Measurements from ENCODE around the gene CDH11. TPM values are rescaled to one million over a fixed set of nuclear protein-coding genes. Genes with fewer than 3 reads are reported as not detected.

Gene CDH11
- total RNA-seq, 1 donor from 2014 or later = 45.2 TPM

DNA sequence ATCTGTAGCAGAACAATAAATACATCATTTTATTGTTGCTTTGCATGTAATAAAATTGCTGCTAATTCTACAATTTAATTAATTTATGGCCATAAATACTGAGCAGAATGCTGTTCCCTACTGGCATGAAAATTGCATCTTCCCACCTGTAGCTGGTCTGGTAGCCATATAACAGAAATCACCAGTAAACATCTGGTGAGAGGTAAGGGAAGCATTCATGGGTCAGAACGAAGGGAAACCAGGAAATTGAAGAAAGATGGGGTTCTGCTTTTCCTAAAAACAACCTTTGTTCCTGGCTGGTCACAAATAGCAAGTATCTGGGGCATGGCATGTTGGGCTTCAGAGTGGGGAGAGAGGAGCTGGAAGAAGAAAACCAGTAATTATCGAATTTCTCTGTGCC, 128.4 kb downstream of the CDH11 start:
- intact Hi-C loops (cut with DNase I) = no loop called here
- Histone ChIP-seq H3K27me3 (no peaks in the 10 kb centered on the region), H3K4me1 (no peaks in the 10 kb centered on the region), H3K9me3 (no peaks in the 10 kb centered on the region), H3K4me3 (no peak overlapping the region), H3K36me3 (peaks cover 0 to 32% of the 10 kb centered on the region in 2 donors), H3K27ac (no peak overlapping the region)
- no peak for DNase-seq (ENCODE audit: extremely low spot score in 2 of 2)
- TF ChIP-seq, protein P1, sequence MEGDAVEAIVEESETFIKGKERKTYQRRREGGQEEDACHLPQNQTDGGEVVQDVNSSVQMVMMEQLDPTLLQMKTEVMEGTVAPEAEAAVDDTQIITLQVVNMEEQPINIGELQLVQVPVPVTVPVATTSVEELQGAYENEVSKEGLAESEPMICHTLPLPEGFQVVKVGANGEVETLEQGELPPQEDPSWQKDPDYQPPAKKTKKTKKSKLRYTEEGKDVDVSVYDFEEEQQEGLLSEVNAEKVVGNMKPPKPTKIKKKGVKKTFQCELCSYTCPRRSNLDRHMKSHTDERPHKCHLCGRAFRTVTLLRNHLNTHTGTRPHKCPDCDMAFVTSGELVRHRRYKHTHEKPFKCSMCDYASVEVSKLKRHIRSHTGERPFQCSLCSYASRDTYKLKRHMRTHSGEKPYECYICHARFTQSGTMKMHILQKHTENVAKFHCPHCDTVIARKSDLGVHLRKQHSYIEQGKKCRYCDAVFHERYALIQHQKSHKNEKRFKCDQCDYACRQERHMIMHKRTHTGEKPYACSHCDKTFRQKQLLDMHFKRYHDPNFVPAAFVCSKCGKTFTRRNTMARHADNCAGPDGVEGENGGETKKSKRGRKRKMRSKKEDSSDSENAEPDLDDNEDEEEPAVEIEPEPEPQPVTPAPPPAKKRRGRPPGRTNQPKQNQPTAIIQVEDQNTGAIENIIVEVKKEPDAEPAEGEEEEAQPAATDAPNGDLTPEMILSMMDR (IDR thresholded peaks at IDR 0.05) = no peak
- TF ChIP-seq POLR2AphosphoS5 (IDR thresholded peaks at IDR 0.05; ENCODE audit: insufficient read depth in 1 of 2, low read depth in 1 of 2) (no peak), POLR2A (IDR thresholded peaks at IDR 0.05) (no peak)

DNA sequence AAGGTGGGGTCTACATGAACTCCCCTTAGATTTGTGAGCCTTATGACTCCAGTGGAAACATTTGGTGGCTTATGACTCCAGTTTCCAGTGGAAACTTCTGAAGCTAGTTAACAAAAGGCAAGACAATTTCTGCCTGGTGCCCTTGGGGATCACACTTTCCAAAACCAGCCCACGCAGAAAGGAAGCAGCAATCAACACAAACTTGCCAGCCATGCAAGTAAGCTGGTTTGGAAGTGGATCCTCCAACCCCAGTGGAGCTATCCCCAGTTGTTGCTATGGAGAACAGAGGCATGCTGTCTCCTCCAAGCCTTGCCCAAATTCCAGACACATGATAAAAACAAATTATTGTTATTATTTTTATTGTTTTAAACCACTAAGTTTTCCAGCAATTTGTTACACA, 130.9 kb downstream of the CDH11 start:
- no peak for DNase-seq (ENCODE audit: extremely low spot score in 2 of 2)
- Histone ChIP-seq H3K27ac (no peak overlapping the region), H3K4me3 (no peak overlapping the region), H3K4me1 (no peaks in the 10 kb centered on the region), H3K9me3 (no peaks in the 10 kb centered on the region), H3K36me3 (peaks cover 0 to 41% of the 10 kb centered on the region in 2 donors), H3K27me3 (no peaks in the 10 kb centered on the region)
- no peak for TF ChIP-seq POLR2A (IDR thresholded peaks at IDR 0.05)
- TF ChIP-seq POLR2AphosphoS5 (IDR thresholded peaks at IDR 0.05; ENCODE audit: insufficient read depth in 1 of 2, low read depth in 1 of 2) = no peak
- TF ChIP-seq, protein P1 (IDR thresholded peaks at IDR 0.05) = no peak
- intact Hi-C loops (cut with DNase I) = no loop called here

DNA sequence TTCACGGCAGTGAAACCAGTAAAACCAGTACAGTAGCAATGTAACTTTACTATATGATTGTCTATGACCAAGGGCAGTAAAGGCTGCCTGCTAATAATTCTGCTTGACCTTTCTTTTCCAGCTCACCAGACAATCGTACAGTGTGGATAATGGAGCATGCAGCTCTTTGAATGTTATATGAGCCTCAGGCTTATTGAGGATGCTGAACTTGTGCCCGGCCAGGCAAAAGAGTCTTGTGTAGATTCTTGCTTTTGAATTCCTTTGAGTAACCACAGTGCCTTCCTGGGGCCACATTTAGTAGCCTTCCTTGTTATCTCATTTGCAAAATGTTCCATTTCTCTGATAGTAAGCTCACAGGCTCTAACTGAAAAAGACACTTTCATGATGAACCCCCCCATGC, 131.8 kb downstream of the CDH11 start:
- Histone ChIP-seq H3K27ac (no peak overlapping the region), H3K27me3 (no peaks in the 10 kb centered on the region), H3K9me3 (no peaks in the 10 kb centered on the region), H3K4me3 (no peak overlapping the region), H3K36me3 (peaks cover 0 to 41% of the 10 kb centered on the region in 2 donors), H3K4me1 (no peaks in the 10 kb centered on the region)
- no peak for TF ChIP-seq POLR2A (IDR thresholded peaks at IDR 0.05)
- intact Hi-C loops (cut with DNase I) = no loop called here
- DNase-seq (ENCODE audit: extremely low spot score in 2 of 2) = no peak

DNA sequence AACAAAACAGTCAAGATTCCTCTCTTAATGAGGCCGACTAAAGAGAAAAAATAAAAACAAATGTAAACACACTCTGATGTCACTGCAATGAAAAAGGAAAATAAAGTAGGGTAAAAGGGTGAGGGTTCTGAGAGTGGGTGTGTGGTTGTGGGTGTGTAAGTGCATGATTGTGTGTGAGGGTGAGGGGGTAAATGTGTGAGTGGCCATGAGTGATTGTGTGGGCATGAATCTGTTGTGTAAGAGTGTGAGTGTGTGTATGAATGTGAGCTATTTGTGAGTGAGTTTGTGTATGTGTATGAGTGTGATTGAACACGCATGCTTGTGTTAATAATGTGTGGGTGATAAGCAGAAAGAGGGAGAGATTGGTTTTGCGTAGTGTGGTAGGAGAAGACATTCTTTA, 132.8 kb downstream of the CDH11 start:
- no peaks in the 10 kb centered on the region for H3K27me3 ChIP-seq
- no peak for DNase-seq (ENCODE audit: extremely low spot score in 2 of 2)
- peaks cover 0 to 41% of the 10 kb centered on the region in 2 donors for H3K36me3 ChIP-seq
- TF ChIP-seq POLR2A (IDR thresholded peaks at IDR 0.05) (no peak), POLR2AphosphoS5 (IDR thresholded peaks at IDR 0.05; ENCODE audit: insufficient read depth in 1 of 2, low read depth in 1 of 2) (no peak)
- TF ChIP-seq, protein P1 (IDR thresholded peaks at IDR 0.05) = no peak
- no peaks in the 10 kb centered on the region for H3K4me1 ChIP-seq
- intact Hi-C loops (cut with DNase I) = no loop called here
- H3K27ac ChIP-seq = no peak overlapping the region
- H3K9me3 ChIP-seq = no peaks in the 10 kb centered on the region
- H3K4me3 ChIP-seq = no peak overlapping the region

DNA sequence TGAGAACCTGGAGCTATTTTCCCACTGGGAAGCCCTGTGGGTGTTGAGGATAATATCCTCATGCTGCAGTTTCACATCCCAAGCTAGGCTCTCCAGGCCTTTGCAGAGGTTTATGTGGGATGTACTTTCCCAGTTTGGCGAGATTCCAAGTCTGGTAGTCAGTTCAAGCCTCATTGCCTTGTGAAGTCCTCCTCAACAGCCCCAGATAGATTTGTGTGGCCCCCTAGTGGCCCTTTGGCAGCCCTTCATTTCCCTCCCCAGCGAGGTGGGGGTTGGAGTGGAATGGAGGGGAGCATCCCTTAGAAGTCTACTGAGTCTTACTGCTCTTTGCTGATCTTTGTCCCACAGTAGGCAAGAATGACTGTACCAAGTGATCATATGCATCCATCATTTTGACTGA, 137.9 kb downstream of the CDH11 start:
- no peak for DNase-seq (ENCODE audit: extremely low spot score in 2 of 2)
- Histone ChIP-seq H3K27me3 (no peaks in the 10 kb centered on the region), H3K27ac (no peak overlapping the region), H3K36me3 (peaks cover 0 to 18% of the 10 kb centered on the region in 2 donors), H3K9me3 (no peaks in the 10 kb centered on the region), H3K4me1 (no peaks in the 10 kb centered on the region), H3K4me3 (no peak overlapping the region)
- TF ChIP-seq POLR2AphosphoS5 (IDR thresholded peaks at IDR 0.05; ENCODE audit: insufficient read depth in 1 of 2, low read depth in 1 of 2) = no peak
- TF ChIP-seq, protein P1 (IDR thresholded peaks at IDR 0.05) = no peak
- TF ChIP-seq POLR2A (IDR thresholded peaks at IDR 0.05) = no peak
- intact Hi-C loops (cut with DNase I) = no loop called here

DNA sequence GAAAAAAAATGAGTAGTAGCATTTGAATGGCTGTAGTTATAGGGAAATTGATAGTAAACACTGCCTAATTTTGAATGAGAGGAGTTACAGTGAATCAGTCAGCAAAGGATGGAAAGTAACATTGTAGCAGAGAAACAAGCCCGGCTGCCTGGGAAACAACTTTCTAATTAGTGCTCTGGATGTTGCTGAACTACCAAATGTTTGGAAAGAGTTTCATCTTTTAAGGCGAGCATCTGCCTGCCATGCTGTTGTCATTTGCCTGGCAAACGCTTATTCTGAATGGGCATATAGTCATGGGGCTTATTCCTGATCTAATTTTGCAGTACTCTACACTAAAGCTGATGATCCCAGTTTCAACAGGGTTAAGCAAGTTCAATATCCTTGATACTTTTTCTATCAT, 138.6 kb downstream of the CDH11 start:
- intact Hi-C loops (cut with DNase I) = no loop called here

More for the DNA sequence above, 138.6 kb downstream of the CDH11 start:
- Histone ChIP-seq H3K4me3 (no peak overlapping the region), H3K27ac (no peak overlapping the region), H3K4me1 (no peaks in the 10 kb centered on the region), H3K36me3 (peaks cover 0 to 16% of the 10 kb centered on the region in 2 donors), H3K9me3 (no peaks in the 10 kb centered on the region), H3K27me3 (no peaks in the 10 kb centered on the region)
- DNase-seq (ENCODE audit: extremely low spot score in 2 of 2) = no peak
- no peak for TF ChIP-seq POLR2AphosphoS5 (IDR thresholded peaks at IDR 0.05; ENCODE audit: insufficient read depth in 1 of 2, low read depth in 1 of 2)
- TF ChIP-seq, protein P1 (IDR thresholded peaks at IDR 0.05) = no peak
- no peak for TF ChIP-seq POLR2A (IDR thresholded peaks at IDR 0.05)

Measured in vagina (tissue), 2 donors.